ENCODE measurements around the gene NFKB1. TPM values are rescaled to one million over a fixed set of nuclear protein-coding genes. Genes with fewer than 3 reads are reported as not detected.

NFKB1 gene
- total RNA-seq, 4 donors from 2014 or later = 31.6 to 42.1 (median 39.7) TPM

- H3K36me3 ChIP-seq = peaks cover 19 to 81% (median 58%) of the 10 kb centered on the region in 4 donors
- WGBS = 81% methylated on average over 2 of the region's 2 CpGs
Measured at GRCh38 chr4:102579794-102580462, 78.8 kb downstream of the NFKB1 start.

GRCh38 chr4:102580463-102580842 is 79.3 kb downstream of the NFKB1 start:
- TF ChIP-seq, protein P1, sequence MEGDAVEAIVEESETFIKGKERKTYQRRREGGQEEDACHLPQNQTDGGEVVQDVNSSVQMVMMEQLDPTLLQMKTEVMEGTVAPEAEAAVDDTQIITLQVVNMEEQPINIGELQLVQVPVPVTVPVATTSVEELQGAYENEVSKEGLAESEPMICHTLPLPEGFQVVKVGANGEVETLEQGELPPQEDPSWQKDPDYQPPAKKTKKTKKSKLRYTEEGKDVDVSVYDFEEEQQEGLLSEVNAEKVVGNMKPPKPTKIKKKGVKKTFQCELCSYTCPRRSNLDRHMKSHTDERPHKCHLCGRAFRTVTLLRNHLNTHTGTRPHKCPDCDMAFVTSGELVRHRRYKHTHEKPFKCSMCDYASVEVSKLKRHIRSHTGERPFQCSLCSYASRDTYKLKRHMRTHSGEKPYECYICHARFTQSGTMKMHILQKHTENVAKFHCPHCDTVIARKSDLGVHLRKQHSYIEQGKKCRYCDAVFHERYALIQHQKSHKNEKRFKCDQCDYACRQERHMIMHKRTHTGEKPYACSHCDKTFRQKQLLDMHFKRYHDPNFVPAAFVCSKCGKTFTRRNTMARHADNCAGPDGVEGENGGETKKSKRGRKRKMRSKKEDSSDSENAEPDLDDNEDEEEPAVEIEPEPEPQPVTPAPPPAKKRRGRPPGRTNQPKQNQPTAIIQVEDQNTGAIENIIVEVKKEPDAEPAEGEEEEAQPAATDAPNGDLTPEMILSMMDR (IDR thresholded peaks at IDR 0.05) = no peak
- no peak for TF ChIP-seq POLR2A (IDR thresholded peaks at IDR 0.05; ENCODE audit: low read depth)
- no peak for TF ChIP-seq EP300 (IDR thresholded peaks at IDR 0.05)
- TF ChIP-seq POLR2AphosphoS5 (IDR thresholded peaks at IDR 0.05) = no peak
- Histone ChIP-seq H3K36me3 (peaks cover 19 to 86% (median 61%) of the 10 kb centered on the region in 4 donors), H3K4me3 (no peak overlapping the region), H3K4me1 (peaks cover 0 to 2% (median under 1%) of the 10 kb centered on the region in 4 donors), H3K9me3 (no peaks in the 10 kb centered on the region), H3K27ac (replicated peaks in 1 of 4) (no peak overlapping the region), H3K27me3 (no peaks in the 10 kb centered on the region)
- intact Hi-C loops (cut with DNase I) = no loop called here
- 58% methylated on average over 1 of the region's 1 CpG for WGBS
- no peak for DNase-seq (ENCODE audit: extremely low spot score)

More at GRCh38 chr4:102579794-102580462, 78.8 kb downstream of the NFKB1 start:
- intact Hi-C loops (cut with DNase I) = no loop called here
- no peak for TF ChIP-seq POLR2AphosphoS5 (IDR thresholded peaks at IDR 0.05)
- Histone ChIP-seq H3K4me1 (peaks cover 0 to 7% (median 3%) of the 10 kb centered on the region in 4 donors), H3K27me3 (no peaks in the 10 kb centered on the region), H3K9me3 (no peaks in the 10 kb centered on the region), H3K27ac (replicated peaks in 1 of 4) (no peak overlapping the region), H3K4me3 (no peak overlapping the region)
- no peak for DNase-seq (ENCODE audit: extremely low spot score)

GRCh38 chr4:102584091-102584490 is 82.9 kb downstream of the NFKB1 start:
- no peak for TF ChIP-seq EP300 (IDR thresholded peaks at IDR 0.05)
- TF ChIP-seq POLR2AphosphoS5 (IDR thresholded peaks at IDR 0.05) = no peak
- no peak for TF ChIP-seq POLR2A (IDR thresholded peaks at IDR 0.05; ENCODE audit: low read depth)
- TF ChIP-seq, protein P1 (IDR thresholded peaks at IDR 0.05) = no peak
- 90% methylated on average over 1 of the region's 1 CpG for WGBS
- H3K4me1 ChIP-seq = no peaks in the 10 kb centered on the region
- DNase-seq (ENCODE audit: extremely low spot score) = no peak
- H3K27ac ChIP-seq (replicated peaks in 1 of 4) = no peak overlapping the region
- H3K27me3 ChIP-seq = no peaks in the 10 kb centered on the region
- no peak overlapping the region for H3K4me3 ChIP-seq
- intact Hi-C loops (cut with DNase I) = no loop called here
- no peaks in the 10 kb centered on the region for H3K9me3 ChIP-seq
- H3K36me3 ChIP-seq = peaks cover 19 to 95% (median 57%) of the 10 kb centered on the region in 4 donors

DNA sequence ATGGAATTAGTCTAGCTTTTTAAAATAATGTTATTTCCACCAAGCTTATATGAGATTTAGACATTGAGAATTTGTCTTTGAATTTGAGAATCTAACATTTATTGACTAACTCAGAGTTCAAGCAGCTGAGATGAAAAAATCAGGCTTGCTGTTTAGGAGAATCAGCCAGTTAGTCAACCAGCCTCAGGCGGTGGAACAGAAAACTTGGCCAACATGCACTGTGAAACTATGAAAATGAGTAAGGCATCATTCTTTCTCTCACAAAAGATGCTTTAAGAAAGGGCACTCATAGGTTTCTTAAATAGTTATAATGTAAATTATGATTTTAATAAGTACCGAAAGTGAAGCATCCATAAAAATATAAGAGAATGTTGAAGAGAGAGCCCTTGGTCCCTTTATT is 84.2 kb downstream of the NFKB1 start:
- H3K4me1 ChIP-seq = no peaks in the 10 kb centered on the region
- H3K27ac ChIP-seq (replicated peaks in 1 of 4) = no peak overlapping the region
- WGBS = 93% methylated on average over 2 of the region's 2 CpGs
- no peaks in the 10 kb centered on the region for H3K27me3 ChIP-seq
- peaks cover 16 to 92% (median 53%) of the 10 kb centered on the region in 4 donors for H3K36me3 ChIP-seq
- H3K4me3 ChIP-seq = no peak overlapping the region
- intact Hi-C loops (cut with DNase I) = no loop called here
- TF ChIP-seq EP300 (IDR thresholded peaks at IDR 0.05) (no peak), POLR2AphosphoS5 (IDR thresholded peaks at IDR 0.05) (no peak), POLR2A (IDR thresholded peaks at IDR 0.05; ENCODE audit: low read depth) (no peak)
- TF ChIP-seq, protein P1 (IDR thresholded peaks at IDR 0.05) = no peak
- no peaks in the 10 kb centered on the region for H3K9me3 ChIP-seq
- DNase-seq (ENCODE audit: extremely low spot score) = no peak

GRCh38 chr4:102586002-102586643 is 85.0 kb downstream of the NFKB1 start:
- no peak overlapping the region for H3K4me3 ChIP-seq
- WGBS = 97% methylated on average over 4 of the region's 4 CpGs
- H3K36me3 ChIP-seq = peaks cover 13 to 85% (median 53%) of the 10 kb centered on the region in 4 donors
- no peaks in the 10 kb centered on the region for H3K9me3 ChIP-seq
- TF ChIP-seq, protein P1 (IDR thresholded peaks at IDR 0.05) = no peak
- no peak for TF ChIP-seq POLR2A (IDR thresholded peaks at IDR 0.05; ENCODE audit: low read depth)
- H3K4me1 ChIP-seq = no peaks in the 10 kb centered on the region
- intact Hi-C loops (cut with DNase I) = no loop called here
- no peak overlapping the region for H3K27ac ChIP-seq (replicated peaks in 1 of 4)
- H3K27me3 ChIP-seq = no peaks in the 10 kb centered on the region
- no peak for DNase-seq (ENCODE audit: extremely low spot score)

All from esophagus muscularis mucosa (tissue), 4 donors.